NCI-H774 (cell line): ENCODE measurements around the gene UBE2G2.

ENCODE experiments used
- DNase-seq: peaks from one replicate; lab custom pipeline; 2025; lab: John Stamatoyannopoulos, UW

Gene UBE2G2

DNA sequence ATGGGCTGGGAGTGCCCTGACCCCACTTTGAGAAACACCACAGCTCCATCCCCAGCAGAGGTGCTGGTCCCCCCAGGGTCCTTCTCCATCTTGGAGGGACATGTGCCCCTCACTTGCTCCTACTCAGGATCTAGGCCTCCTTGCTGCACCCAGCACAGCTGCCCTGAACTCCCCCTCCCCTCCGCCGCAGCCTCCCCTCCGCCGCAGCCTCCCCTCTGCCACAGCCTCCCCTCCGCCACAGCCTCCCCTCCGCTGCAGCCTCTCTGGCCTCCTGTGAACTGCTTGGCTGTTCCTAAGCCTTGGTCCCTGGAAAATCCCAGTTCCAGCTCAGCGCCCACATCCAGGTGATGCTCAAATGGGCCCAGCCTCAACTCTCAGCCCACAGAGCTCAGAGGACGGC is 74.3 kb downstream of the UBE2G2 start:
- DNase-seq: no peak

DNA sequence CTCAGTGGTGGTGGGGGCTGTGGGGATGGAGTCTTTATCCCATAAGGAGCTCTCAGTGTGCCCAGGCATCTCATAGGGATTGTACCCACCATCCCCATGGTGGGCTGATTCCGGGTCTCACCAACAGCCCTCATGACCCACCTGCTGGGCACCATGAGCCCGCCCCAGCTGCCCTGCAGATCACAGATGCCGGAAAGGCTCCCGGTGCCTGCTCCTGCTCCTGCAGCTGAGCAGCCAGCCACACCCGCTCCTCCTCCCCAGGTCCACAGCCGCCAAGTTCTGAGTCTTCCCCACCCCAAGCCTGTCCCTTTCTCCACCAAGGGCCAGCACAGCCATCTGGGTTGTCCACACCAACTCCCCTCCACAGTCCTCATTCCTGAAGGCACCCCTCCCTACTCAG is 74.8 kb downstream of the UBE2G2 start:
- no peak for DNase-seq

DNA sequence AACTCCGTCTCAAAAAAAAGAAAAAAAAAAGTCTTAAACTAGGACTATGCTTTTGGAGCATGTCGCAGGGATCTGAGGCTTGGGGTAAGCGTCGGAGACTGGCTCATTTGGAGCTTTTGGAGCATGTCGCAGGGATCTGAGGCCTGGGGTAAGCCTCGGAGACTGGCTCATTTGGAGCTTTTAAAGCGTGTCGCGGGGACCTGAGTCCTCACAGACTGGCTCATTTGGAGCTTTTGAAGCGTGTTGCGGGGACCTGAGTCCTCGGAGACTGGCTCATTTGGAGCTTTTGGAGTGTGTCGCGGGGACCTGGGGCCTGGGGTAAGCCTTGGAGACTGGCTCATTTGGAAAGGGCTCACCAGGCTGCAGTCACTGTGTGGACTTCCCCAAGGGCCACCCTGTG is 76.7 kb downstream of the UBE2G2 start:
- DNase-seq: no peak

DNA sequence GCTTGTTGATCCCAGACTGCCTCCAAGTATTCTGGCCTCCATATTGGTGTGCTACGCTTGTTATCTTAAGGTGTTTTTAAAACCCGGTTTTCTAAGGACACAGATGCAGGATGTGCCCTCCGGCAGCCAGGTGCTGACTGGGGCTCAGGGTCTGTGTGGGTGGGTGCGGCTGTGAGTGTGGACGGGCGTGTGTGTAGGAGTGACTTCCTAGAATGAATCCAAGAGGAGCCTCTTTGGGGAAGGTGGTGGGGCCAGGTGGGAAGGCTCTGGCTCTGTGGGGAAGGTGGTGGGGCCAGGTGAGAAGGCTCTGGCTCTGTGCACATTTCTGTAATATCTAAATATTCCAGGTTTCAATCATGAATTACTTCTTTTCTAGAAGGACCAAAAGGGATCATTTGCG is 77.4 kb downstream of the UBE2G2 start:
- no peak for DNase-seq

DNA sequence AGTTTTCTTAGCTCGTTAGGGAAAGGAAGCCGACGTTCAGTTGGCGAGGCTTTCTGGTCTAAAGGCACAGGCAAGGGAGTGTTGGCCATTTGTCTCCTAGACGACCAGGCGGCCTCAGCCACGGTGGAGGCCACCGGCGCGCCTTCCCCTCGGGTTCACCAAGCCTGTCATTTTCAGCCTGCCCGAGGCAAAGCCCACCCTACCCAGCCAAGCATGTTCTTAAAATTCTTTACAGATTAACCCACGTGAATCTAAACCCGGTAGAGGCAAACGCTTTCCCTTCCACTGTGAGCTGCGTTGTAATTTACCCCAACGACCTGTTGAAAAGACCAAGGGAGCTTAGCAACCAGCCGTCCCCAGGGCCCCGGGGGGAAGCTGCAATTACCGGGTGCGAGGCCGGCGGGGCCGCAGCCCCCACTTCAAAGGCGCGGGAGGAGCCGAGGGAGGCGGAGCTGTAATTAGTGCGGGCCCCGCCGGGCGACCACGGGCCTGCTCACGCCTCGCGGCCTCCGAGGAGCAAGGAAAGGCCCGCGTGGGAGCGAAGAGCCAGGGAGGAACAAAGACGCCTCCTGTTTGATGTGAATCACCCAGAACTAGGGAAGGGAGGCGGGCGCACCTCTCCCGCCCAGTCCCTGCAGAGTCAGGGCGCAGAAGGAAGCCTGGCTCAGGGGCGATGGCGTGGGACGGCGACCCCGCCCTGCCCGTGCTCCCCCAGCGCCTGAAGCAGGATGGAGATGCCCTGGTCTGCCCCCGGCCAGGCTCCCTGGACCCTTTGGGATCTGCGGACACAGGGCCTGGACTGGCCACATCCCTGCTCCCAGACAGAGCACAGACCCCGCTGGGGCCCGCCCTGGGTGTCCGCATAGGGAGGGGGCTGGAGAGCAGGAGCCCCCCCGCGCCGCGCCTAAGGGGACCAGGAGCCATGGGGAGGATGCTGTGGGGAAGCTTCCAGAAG is 78.2 kb downstream of the UBE2G2 start:
- DNase-seq: no peak

DNA sequence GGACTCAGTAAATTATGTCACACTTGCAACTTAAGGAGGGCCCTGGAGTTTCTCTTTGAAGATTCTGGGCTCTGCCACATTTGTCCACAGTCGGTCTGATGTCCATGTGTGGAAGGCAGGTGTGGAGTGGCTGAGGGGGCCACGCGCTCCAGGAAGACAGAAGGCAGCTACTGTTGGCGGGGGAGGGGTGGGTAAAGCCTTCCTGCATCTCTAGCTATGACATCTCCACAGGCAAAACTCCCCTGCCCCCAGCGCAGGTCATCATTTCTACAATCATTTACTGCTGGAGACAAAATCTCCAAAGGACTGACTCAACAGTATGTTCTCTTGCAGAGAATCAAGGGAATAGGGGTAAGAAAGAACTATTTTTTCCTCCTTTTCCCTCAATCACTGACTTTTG is 78.9 kb downstream of the UBE2G2 start:
- DNase-seq: no peak

DNA sequence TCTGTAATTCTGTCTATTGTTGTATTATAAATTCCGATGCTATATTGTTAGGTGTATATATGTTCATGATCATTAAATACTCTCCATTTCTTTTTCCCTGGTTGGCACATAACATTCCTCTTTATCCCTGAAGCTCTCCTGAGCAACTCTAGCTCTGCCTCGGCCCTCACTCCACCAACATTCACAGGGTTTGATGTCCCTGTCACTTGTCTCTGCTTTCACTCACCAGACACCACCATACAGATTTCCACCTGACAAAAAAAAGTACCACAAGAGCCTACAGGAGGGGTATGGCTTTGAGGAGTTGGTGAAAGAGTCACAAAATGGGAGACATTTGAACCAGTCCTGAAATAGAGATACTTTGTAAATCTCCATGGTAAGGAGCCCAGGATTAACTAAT is 81.5 kb downstream of the UBE2G2 start:
- no peak for DNase-seq
